ENCODE measurements around the gene COPRS.

DNA sequence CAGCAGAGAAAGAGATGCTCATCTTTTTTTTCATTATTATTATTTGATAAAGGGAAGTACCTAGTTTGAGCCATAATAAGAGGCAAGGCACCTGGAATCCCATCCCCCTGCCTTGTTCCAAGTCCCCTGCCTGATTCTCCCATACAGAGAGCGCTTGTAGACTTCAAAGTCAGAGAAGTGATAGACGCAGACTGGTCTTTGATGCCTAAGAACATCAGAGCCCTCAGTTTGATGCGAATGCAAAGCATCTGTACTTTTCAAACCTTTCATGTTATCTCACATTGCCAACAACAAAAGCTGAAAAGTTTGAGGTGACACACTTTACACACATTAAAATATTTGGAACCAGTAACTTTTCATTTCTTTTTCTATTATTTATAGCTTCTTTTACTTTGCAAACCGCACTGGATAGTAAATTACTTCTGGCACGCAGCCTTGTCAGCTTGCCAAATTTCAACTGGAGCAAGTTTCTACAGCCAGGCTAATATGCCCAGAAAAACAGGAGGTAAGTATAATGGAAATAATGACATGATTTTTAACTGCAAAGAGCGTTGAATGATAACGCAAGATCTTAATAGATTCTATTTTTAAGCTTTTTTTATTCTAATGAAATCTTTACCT is 48.4 kb upstream of the COPRS start:
- no peak for TF ChIP-seq ZNF274 (IDR thresholded peaks at IDR 0.05; ENCODE audit: low read depth, low read length)
- TF ChIP-seq, protein P1, sequence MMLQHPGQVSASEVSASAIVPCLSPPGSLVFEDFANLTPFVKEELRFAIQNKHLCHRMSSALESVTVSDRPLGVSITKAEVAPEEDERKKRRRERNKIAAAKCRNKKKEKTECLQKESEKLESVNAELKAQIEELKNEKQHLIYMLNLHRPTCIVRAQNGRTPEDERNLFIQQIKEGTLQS (IDR thresholded peaks at IDR 0.05), result no peak
- no peak for TF ChIP-seq YY1 (IDR thresholded peaks at IDR 0.05; ENCODE audit: extremely low read depth, insufficient replicate concordance, low read depth, low read length)
- TF ChIP-seq, protein P2, sequence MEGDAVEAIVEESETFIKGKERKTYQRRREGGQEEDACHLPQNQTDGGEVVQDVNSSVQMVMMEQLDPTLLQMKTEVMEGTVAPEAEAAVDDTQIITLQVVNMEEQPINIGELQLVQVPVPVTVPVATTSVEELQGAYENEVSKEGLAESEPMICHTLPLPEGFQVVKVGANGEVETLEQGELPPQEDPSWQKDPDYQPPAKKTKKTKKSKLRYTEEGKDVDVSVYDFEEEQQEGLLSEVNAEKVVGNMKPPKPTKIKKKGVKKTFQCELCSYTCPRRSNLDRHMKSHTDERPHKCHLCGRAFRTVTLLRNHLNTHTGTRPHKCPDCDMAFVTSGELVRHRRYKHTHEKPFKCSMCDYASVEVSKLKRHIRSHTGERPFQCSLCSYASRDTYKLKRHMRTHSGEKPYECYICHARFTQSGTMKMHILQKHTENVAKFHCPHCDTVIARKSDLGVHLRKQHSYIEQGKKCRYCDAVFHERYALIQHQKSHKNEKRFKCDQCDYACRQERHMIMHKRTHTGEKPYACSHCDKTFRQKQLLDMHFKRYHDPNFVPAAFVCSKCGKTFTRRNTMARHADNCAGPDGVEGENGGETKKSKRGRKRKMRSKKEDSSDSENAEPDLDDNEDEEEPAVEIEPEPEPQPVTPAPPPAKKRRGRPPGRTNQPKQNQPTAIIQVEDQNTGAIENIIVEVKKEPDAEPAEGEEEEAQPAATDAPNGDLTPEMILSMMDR (IDR thresholded peaks at IDR 0.05 in 2 of 3, conservative IDR thresholded peaks at IDR 0.05 in 1 of 3; ENCODE audit: borderline replicate concordance in 1 of 3, insufficient read depth in 1 of 3, low read depth in 2 of 3, low read length in 2 of 3), result no peak
- no peak for TF ChIP-seq POLR2A (IDR thresholded peaks at IDR 0.05; ENCODE audit: borderline replicate concordance, extremely low read depth, insufficient read depth, insufficient read length)
- TF ChIP-seq, protein P3, sequence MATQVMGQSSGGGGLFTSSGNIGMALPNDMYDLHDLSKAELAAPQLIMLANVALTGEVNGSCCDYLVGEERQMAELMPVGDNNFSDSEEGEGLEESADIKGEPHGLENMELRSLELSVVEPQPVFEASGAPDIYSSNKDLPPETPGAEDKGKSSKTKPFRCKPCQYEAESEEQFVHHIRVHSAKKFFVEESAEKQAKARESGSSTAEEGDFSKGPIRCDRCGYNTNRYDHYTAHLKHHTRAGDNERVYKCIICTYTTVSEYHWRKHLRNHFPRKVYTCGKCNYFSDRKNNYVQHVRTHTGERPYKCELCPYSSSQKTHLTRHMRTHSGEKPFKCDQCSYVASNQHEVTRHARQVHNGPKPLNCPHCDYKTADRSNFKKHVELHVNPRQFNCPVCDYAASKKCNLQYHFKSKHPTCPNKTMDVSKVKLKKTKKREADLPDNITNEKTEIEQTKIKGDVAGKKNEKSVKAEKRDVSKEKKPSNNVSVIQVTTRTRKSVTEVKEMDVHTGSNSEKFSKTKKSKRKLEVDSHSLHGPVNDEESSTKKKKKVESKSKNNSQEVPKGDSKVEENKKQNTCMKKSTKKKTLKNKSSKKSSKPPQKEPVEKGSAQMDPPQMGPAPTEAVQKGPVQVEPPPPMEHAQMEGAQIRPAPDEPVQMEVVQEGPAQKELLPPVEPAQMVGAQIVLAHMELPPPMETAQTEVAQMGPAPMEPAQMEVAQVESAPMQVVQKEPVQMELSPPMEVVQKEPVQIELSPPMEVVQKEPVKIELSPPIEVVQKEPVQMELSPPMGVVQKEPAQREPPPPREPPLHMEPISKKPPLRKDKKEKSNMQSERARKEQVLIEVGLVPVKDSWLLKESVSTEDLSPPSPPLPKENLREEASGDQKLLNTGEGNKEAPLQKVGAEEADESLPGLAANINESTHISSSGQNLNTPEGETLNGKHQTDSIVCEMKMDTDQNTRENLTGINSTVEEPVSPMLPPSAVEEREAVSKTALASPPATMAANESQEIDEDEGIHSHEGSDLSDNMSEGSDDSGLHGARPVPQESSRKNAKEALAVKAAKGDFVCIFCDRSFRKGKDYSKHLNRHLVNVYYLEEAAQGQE (IDR thresholded peaks at IDR 0.05; ENCODE audit: low read depth), result no peak
